Measurements from ENCODE around the gene RNU6-1. TPM values are rescaled to one million over a fixed set of nuclear protein-coding genes. Genes with fewer than 3 reads are reported as not detected.

The RNU6-1 gene
- total and polyA plus RNA-seq, 10 donors: not detected

GRCh38 chr15:67832897-67833709 lies 6.7 kb downstream of the RNU6-1 start:
- Histone ChIP-seq H3K27me3 (replicated peaks in 1 of 7) (peaks cover 18 to 91% (median 81%) of the 10 kb centered on the region in 7 donors), H3K4me3 (peak overlapping the region in 6 of 8 donors; percentile 39 to 68 (median 48)), H3K27ac (no peak overlapping the region), H3K36me3 (no peaks in the 10 kb centered on the region), H3K9me3 (no peaks in the 10 kb centered on the region), H3K4me1 (peaks cover 35 to 88% (median 67%) of the 10 kb centered on the region in 6 donors)
- TF ChIP-seq POLR2AphosphoS5 (IDR thresholded peaks at IDR 0.05) (no peak), CTCF (IDR thresholded peaks at IDR 0.05 in 8 of 11, conservative IDR thresholded peaks at IDR 0.05 in 3 of 11) (no peak), POLR2A (IDR thresholded peaks at IDR 0.05) (no peak)
- DNase-seq: no peak
- intact Hi-C loops (cut with DNase I; ENCODE audit: low total_unique reads): no loop called here
- 2 to 7% (median 4%) methylated on average over 31 to 32 of the region's 32 CpGs for WGBS, 5 donors

GRCh38 chr15:67832031-67832551 lies 7.8 kb downstream of the RNU6-1 start:
- Histone ChIP-seq H3K27me3 (replicated peaks in 1 of 7) (peaks cover 27 to 100% (median 92%) of the 10 kb centered on the region in 7 donors), H3K27ac (no peak overlapping the region), H3K4me3 (no peak overlapping the region), H3K9me3 (peaks cover 0 to 7% (median 0%) of the 10 kb centered on the region in 8 donors), H3K4me1 (peaks cover 40 to 88% (median 77%) of the 10 kb centered on the region in 6 donors), H3K36me3 (no peaks in the 10 kb centered on the region)
- 27 to 36% (median 33%) methylated on average over 8 to 9 of the region's 9 CpGs for WGBS, 5 donors
- intact Hi-C loops (cut with DNase I; ENCODE audit: low total_unique reads): no loop called here
- TF ChIP-seq POLR2A (IDR thresholded peaks at IDR 0.05) (no peak), POLR2AphosphoS5 (IDR thresholded peaks at IDR 0.05) (no peak), CTCF (IDR thresholded peaks at IDR 0.05 in 8 of 11, conservative IDR thresholded peaks at IDR 0.05 in 3 of 11) (no peak)
- DNase-seq: no peak

- intact Hi-C loops (cut with DNase I; ENCODE audit: low total_unique reads): no loop called here
- H3K4me1 ChIP-seq: peaks cover 40 to 88% (median 80%) of the 10 kb centered on the region in 6 donors
- no peak for TF ChIP-seq POLR2AphosphoS5 (IDR thresholded peaks at IDR 0.05)
- TF ChIP-seq CTCF (IDR thresholded peaks at IDR 0.05 in 8 of 11, conservative IDR thresholded peaks at IDR 0.05 in 3 of 11): no peak
- no peak for TF ChIP-seq POLR2A (IDR thresholded peaks at IDR 0.05)
- H3K27ac ChIP-seq: no peak overlapping the region
- DNase-seq: no peak
- H3K27me3 ChIP-seq (replicated peaks in 1 of 7): peaks cover 30 to 100% (median 99%) of the 10 kb centered on the region in 7 donors
- H3K36me3 ChIP-seq: no peaks in the 10 kb centered on the region
- no peak overlapping the region for H3K4me3 ChIP-seq
- peaks cover 0 to 8% (median 0%) of the 10 kb centered on the region in 8 donors for H3K9me3 ChIP-seq
These were observed 8.5 kb downstream of the RNU6-1 start for GRCh38 chr15:67831363-67831762.
